ENCODE data around the gene MGLL. TPM values are rescaled to one million over a fixed set of nuclear protein-coding genes. Genes with fewer than 3 reads are reported as not detected.

Gene MGLL
- total RNA-seq, 1 experiment from 2014 or later, result 0.94 TPM

DNA sequence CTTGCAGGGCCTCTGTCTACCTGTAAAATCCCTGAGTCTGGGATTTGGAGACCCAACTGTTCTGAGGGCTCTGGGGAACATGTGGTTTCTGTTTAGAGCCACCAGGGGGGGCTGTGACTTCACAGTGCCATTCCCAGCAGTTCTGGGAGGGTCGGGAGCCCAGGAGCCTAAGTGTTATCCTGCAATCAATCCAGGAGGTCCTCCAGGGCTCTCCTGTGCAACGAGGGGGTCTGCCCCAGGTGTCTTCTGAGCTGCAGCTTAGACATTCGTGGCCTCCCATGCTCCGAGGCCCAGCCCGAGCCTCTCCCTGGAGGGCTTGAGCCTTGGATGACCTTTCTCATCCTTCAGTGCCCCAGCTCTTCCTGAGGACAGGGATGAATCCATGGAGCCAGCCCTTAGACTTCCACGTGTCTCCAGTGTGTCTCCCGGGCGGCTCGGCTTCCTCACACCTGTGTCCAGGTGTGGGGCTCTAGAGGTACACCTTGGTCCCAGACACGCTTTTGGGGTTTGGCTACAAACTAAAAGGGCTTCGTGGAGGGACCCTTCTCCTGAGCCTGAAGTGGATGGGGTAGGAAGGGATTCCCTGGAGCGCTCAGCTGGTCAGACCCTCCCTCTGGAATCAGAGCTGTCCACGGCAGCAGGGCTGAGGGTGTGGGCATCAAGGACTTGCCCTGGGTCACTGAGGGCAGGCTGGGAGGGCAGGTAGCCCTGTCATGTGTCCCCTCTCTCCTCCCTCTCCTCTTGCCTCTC, 169.9 kb downstream of the MGLL start (continued):
- TF ChIP-seq, protein P1, sequence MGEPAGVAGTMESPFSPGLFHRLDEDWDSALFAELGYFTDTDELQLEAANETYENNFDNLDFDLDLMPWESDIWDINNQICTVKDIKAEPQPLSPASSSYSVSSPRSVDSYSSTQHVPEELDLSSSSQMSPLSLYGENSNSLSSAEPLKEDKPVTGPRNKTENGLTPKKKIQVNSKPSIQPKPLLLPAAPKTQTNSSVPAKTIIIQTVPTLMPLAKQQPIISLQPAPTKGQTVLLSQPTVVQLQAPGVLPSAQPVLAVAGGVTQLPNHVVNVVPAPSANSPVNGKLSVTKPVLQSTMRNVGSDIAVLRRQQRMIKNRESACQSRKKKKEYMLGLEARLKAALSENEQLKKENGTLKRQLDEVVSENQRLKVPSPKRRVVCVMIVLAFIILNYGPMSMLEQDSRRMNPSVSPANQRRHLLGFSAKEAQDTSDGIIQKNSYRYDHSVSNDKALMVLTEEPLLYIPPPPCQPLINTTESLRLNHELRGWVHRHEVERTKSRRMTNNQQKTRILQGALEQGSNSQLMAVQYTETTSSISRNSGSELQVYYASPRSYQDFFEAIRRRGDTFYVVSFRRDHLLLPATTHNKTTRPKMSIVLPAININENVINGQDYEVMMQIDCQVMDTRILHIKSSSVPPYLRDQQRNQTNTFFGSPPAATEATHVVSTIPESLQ (CRISPR knock-in tag; IDR thresholded peaks at IDR 0.05), result no peak
- TF ChIP-seq ZNF138 (CRISPR knock-in tag; conservative IDR thresholded peaks at IDR 0.05), result no peak
- no peak for TF ChIP-seq ZNF121 (CRISPR knock-in tag; IDR thresholded peaks at IDR 0.05)
- TF ChIP-seq SP1 (CRISPR knock-in tag; conservative IDR thresholded peaks at IDR 0.05), result no peak
- TF ChIP-seq, protein P2, sequence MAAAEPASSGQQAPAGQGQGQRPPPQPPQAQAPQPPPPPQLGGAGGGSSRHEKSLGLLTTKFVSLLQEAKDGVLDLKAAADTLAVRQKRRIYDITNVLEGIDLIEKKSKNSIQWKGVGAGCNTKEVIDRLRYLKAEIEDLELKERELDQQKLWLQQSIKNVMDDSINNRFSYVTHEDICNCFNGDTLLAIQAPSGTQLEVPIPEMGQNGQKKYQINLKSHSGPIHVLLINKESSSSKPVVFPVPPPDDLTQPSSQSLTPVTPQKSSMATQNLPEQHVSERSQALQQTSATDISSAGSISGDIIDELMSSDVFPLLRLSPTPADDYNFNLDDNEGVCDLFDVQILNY (CRISPR knock-in tag; IDR thresholded peaks at IDR 0.05), result no peak
- no peak for TF ChIP-seq JAZF1 (CRISPR knock-in tag; IDR thresholded peaks at IDR 0.05)

DNA sequence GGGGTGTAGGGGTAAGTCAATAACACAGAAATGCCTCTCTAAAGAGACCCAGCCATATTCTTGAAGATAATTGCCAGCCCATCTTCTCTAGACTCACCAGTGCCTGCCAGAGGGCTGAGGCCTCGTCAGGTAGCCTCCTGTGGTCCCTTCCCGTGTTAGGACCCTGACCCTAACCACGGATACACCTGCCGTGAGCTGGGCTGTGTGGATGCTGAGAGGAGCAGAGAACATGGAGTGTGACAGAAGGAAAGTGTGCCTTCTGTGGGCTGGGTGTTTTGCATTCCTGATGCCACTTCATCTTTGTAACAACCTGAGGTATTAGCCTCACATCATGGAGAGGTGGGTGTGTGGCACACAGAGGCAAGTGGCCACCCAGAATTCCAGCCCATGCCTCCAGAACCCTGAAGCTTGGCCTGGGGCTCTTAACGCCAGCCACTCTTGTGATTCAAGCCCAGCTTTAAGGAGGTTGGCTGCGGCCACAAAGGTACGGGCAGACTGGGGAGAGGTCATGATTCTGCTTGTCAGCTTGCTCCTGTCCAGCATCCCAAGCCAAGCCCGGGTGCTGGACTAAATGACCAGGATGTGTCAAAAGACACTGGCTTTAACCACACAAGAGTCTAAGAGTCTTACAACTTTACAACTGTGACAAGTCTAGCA, 170.7 kb downstream of the MGLL start:
- Mint-ChIP-seq H3K9me3 (no peaks in the 10 kb centered on the region), H3K4me1 (peaks cover 7% of the 10 kb centered on the region), H3K4me3 (no peak overlapping the region), H3K27me3 (ENCODE audit: low read depth) (no peaks in the 10 kb centered on the region), H3K36me3 (no peaks in the 10 kb centered on the region), H3K27ac (no peak overlapping the region)
- no peak for DNase-seq (ENCODE audit: low spot score)
- POLR2A ChIA-PET, result no interaction called here
- TF ChIP-seq, protein P3, sequence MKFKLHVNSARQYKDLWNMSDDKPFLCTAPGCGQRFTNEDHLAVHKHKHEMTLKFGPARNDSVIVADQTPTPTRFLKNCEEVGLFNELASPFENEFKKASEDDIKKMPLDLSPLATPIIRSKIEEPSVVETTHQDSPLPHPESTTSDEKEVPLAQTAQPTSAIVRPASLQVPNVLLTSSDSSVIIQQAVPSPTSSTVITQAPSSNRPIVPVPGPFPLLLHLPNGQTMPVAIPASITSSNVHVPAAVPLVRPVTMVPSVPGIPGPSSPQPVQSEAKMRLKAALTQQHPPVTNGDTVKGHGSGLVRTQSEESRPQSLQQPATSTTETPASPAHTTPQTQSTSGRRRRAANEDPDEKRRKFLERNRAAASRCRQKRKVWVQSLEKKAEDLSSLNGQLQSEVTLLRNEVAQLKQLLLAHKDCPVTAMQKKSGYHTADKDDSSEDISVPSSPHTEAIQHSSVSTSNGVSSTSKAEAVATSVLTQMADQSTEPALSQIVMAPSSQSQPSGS (CRISPR knock-in tag; IDR thresholded peaks at IDR 0.05; ENCODE audit: borderline replicate concordance, low read depth), result no peak
- TF ChIP-seq ZNF423 (CRISPR knock-in tag; IDR thresholded peaks at IDR 0.05) (no peak), TEAD1 (CRISPR knock-in tag; IDR thresholded peaks at IDR 0.05) (no peak), NR3C1 (CRISPR knock-in tag; conservative IDR thresholded peaks at IDR 0.05; ENCODE audit: low read depth) (no peak), ZNF138 (CRISPR knock-in tag; conservative IDR thresholded peaks at IDR 0.05) (no peak), TCF7 (CRISPR knock-in tag; IDR thresholded peaks at IDR 0.05; ENCODE audit: low read depth) (no peak), MXD4 (CRISPR knock-in tag; IDR thresholded peaks at IDR 0.05; ENCODE audit: borderline replicate concordance) (no peak), OVOL2 (CRISPR knock-in tag; IDR thresholded peaks at IDR 0.05; ENCODE audit: borderline replicate concordance) (no peak), TP53 (CRISPR knock-in tag; IDR thresholded peaks at IDR 0.05) (no peak), SOX15 (CRISPR knock-in tag; IDR thresholded peaks at IDR 0.05) (no peak), PRRX2 (CRISPR knock-in tag; IDR thresholded peaks at IDR 0.05) (no peak), MYBL2 (CRISPR knock-in tag; IDR thresholded peaks at IDR 0.05) (no peak), ZNF416 (CRISPR knock-in tag; IDR thresholded peaks at IDR 0.05) (no peak)
- TF ChIP-seq, protein P4, sequence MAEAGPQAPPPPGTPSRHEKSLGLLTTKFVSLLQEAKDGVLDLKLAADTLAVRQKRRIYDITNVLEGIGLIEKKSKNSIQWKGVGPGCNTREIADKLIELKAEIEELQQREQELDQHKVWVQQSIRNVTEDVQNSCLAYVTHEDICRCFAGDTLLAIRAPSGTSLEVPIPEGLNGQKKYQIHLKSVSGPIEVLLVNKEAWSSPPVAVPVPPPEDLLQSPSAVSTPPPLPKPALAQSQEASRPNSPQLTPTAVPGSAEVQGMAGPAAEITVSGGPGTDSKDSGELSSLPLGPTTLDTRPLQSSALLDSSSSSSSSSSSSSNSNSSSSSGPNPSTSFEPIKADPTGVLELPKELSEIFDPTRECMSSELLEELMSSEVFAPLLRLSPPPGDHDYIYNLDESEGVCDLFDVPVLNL (CRISPR knock-in tag; IDR thresholded peaks at IDR 0.05; ENCODE audit: borderline replicate concordance, low read depth), result no peak
- TF ChIP-seq, protein P5, sequence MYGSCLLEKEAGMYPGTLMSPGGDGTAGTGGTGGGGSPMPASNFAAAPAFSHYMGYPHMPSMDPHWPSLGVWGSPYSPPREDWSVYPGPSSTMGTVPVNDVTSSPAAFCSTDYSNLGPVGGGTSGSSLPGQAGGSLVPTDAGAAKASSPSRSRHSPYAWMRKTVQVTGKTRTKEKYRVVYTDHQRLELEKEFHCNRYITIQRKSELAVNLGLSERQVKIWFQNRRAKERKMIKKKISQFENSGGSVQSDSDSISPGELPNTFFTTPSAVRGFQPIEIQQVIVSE (CRISPR knock-in tag; IDR thresholded peaks at IDR 0.05; ENCODE audit: borderline replicate concordance), result no peak
- ATAC-seq, result no peak
- CTCF ChIA-PET, result interaction anchor here (0.6 to 2.4 kb wide), 14 partner anchors 9 to 482 kb away, joined by 3 to 25 read pairs (median 4); no protein-coding TSS in a partner anchor
